Aorta (tissue), 5 donors: ENCODE data around the gene KIF11. TPM values are rescaled to one million over a fixed set of nuclear protein-coding genes. Genes with fewer than 3 reads are reported as not detected.

Experiments
- ATAC-seq: fragments of 200-7000 bp; cut with Tn5 transposase; one replicate; pipeline ENCODE4 v1.9.1; 2022; ENCODE audit warnings: moderate library complexity; ENCODE audit not compliant: low FRiP score
- DNase-seq, 2 donors: peaks; one replicate each; pipeline ENCODE4 v3.0.0-alpha.2; 2020
- H3K27ac ChIP-seq, 2 donors: one replicate each; pipeline ENCODE4 v1.5.1; 2013; ENCODE audit warnings: low read length in 2 of 2, mild to moderate bottlenecking in 2 of 2, moderate library complexity in 2 of 2, control low read depth in 1 of 2, inconsistent platforms in 1 of 2, low read depth in 1 of 2
- H3K27me3 ChIP-seq, 2 donors: one replicate each; pipeline ENCODE4 v1.6.1; 2013; ENCODE audit warnings: control low read depth in 1 of 2, low read length in 1 of 2, mild to moderate bottlenecking in 1 of 2, moderate library complexity in 1 of 2; ENCODE audit not compliant: insufficient read depth in 2 of 2, control insufficient read depth in 1 of 2
- H3K36me3 ChIP-seq, 2 donors: one replicate each; pipeline ENCODE4 v1.6.1; 2013; ENCODE audit warnings: control low read depth in 1 of 2, low read length in 1 of 2, mild to moderate bottlenecking in 1 of 2; ENCODE audit not compliant: insufficient read depth in 2 of 2, control insufficient read depth in 1 of 2
- H3K4me1 ChIP-seq, 2 donors: one replicate each; pipeline ENCODE4 v1.6.1; 2013; ENCODE audit warnings: low read length in 2 of 2, control low read depth in 1 of 2, mild to moderate bottlenecking in 1 of 2, moderate library complexity in 1 of 2; ENCODE audit not compliant: insufficient read depth in 2 of 2, control insufficient read depth in 1 of 2
- H3K4me3 ChIP-seq, 2 donors: one replicate each; pipeline ENCODE4 v1.5.1; 2013; ENCODE audit warnings: low read length in 2 of 2, control low read depth in 1 of 2, mild to moderate bottlenecking in 1 of 2
- H3K9me3 ChIP-seq: one replicate; pipeline ENCODE4 v1.6.1; 2013; ENCODE audit warnings: mild to moderate bottlenecking, low read length; ENCODE audit not compliant: control insufficient read depth
- WGBS, 2 donors: extraction: QIAGEN DNeasy Blood & Tissue Kit; methylation state at CpG; one replicate each; pipeline ENCODE4 v1.1.7; 2013; 5-methylcytosine and 5-hydroxymethylcytosine counted together
- intact Hi-C, 2 donors: fragments of 100-400 bp; cut with DNase I; formaldehyde crosslinking; loops; one replicate each; pipeline versions ENCODE4 v1.14.2 to v1.15.0; 2022
- long read RNA-seq, 2 donors: library from polyadenylated mRNA; unstranded; transcript quantifications; one replicate each; pipeline ENCODE4 v2.0.0, GENCODE V29; 2020 to 2021
- polyA plus RNA-seq, 2 donors: library from polyadenylated mRNA; stranded (reverse); fragments of 200-250 nt; gene quantifications; one replicate each; pipeline ENCODE4 v1.2.3, GENCODE V29; 2013
- total RNA-seq, 2 donors: library from RNA; stranded (reverse); fragmentation: NEBNext Ultra II Directional; extraction: Animal tissue kit (Norgen Biotek cat#: 25700); gene quantifications; one replicate each; pipeline ENCODE4 v1.2.1, GENCODE V29; 2021
- donor health status: healthy with polysubstance abuse.
- donor health status: Bipolar disorder and iron deficiency.
- donor health status: DM: no; HTN: no; CAD: no.
- donor health status: DM: no; HTN: no; CAD: no.
- donor health status: DM: yes; HTN: yes; CAD: no.

The KIF11 gene
- total RNA-seq (1 to 10 TPM in 1 of 2 donors, under 1 TPM in 1; 0.65 to 1.7 TPM), polyA plus RNA-seq (under 1 TPM; 0.23 to 0.88 TPM)
- long read RNA-seq, donor 1 = 0 reads
- long read RNA-seq, donor 2, partial matches to known transcripts = 1 of 1 reads
- long read RNA-seq, donor 2, other reads (novel, unspliced or antisense) = 0 of 1 reads

DNA sequence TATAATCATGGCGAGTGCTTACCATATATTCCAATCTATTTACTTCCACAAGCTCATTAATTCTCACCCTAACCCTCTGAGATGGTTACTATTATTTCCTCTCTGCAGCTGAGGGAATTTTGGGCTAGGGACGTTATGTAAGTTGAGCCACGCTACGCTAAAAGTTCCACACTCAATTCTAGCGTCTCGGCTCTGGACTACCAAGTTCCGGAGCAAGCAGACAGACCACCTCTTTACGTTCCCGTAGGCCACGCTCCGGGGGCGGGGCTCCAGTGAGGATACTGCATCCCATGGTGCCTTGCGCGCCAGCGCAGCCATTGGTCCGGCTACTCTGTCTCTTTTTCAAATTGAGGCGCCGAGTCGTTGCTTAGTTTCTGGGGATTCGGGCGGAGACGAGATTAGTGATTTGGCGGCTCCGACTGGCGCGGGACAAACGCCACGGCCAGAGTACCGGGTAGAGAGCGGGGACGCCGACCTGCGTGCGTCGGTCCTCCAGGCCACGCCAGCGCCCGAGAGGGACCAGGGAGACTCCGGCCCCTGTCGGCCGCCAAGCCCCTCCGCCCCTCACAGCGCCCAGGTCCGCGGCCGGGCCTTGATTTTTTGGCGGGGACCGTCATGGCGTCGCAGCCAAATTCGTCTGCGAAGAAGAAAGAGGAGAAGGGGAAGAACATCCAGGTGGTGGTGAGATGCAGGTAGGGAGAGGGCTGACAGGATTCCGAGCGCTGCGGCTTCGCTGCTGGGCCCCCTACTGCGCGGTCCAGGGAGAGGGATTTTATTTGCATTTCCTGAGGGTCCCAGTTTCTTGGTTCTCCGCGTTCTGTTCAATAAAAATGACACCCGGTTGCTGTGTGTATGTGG is at the start of gene KIF11:
TSS of gene KIF11 (plus strand) at position 370 of the 858 bp plus-strand sequence. CDS start at position 616, 246 bp downstream.
- Histone ChIP-seq H3K9me3 (no peaks in the 10 kb centered on the region), H3K36me3 (no peaks in the 10 kb centered on the region), H3K27ac (peak within 1 kb of the TSS; percentile 79 to 83), H3K27me3 (no peaks in the 10 kb centered on the region), H3K4me1 (no peaks in the 10 kb centered on the region), H3K4me3 (peak within 1 kb of the TSS; percentile 58 to 81)
- DNase-seq = peak; percentile 99
- 0% methylated on average over 61 of the region's 61 CpGs for WGBS, 2 donors
- intact Hi-C loops = loop anchor here in 1 of 2 donors (5.0 kb wide), 1 partner anchor 104 kb away; no protein-coding TSS in a partner anchor
- peak; percentile 98 for ATAC-seq

DNA sequence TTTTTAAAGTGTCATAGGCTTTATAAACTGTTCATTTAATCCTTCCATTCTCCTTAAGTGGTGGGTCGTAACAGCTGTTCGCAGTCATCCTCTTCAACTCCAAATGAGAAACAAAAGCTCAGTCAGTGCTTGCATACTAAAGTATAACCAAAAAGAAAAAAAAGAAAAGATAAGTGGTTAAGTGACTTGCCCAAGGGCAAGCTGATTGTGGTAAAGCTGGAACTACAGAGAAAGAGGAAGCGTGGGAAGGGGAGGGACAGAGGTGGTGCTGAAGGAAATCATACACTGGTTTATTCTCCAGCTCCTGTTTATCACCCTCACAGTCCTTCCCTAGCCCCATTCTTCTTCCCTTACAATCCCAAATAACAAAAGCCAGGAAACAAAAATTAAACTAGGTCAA is 48.6 kb upstream of the KIF11 start:
- DNase-seq (no peak), ATAC-seq (no peak)
- H3K27ac ChIP-seq = no peak overlapping the region
- no peak overlapping the region for H3K4me3 ChIP-seq
- WGBS, 2 donors = 63 to 94% methylated on average over 3 of the region's 3 CpGs
- H3K36me3 ChIP-seq = no peaks in the 10 kb centered on the region
- H3K27me3 ChIP-seq = no peaks in the 10 kb centered on the region
- intact Hi-C loops = no loop called here
- H3K4me1 ChIP-seq = no peaks in the 10 kb centered on the region
- H3K9me3 ChIP-seq = no peaks in the 10 kb centered on the region

DNA sequence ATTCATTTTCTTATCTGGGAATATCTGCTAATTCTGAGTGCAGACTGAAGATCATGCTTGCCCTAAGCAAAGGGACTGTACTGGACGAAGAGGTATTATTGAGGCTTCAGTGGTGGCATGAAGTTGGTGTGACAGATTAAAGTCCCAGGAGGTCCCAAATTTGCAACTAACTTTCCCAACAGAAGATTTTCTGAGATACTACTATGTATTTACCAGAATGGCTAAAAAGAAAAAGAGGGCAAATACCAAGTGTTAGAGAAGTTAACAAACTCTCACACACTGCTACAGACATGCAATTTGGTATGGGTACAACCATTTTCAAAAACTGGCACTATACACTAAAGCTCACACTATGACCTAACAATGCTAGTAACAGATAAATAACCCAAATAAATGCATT is 47.4 kb upstream of the KIF11 start:
- Histone ChIP-seq H3K27ac (no peak overlapping the region), H3K27me3 (no peaks in the 10 kb centered on the region), H3K4me3 (no peak overlapping the region), H3K4me1 (no peaks in the 10 kb centered on the region), H3K9me3 (no peaks in the 10 kb centered on the region), H3K36me3 (no peaks in the 10 kb centered on the region)
- ATAC-seq (no peak), DNase-seq (no peak)
- 92 to 94% methylated on average over 1 of the region's 1 CpG for WGBS, 2 donors
- intact Hi-C loops = no loop called here

DNA sequence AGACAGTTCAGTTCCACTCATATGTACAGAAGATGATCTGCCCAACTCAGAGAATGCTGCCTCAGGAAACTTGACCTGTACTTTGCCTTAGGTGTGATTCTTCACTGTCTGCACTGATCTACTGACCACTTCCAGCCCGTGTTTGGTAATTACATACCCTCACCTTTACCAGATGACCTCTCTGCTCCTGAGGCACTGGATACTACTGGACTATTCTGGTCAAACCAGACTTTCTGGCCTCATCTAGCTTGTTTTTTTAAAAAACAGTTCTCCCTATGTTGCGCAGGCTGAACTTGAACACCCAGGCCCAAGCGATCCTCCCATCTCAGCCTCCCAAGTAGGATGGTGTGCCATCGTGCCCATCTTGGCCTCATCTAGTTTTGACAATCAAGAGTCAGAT is 45.3 kb upstream of the KIF11 start:
- Histone ChIP-seq H3K36me3 (no peaks in the 10 kb centered on the region), H3K27me3 (no peaks in the 10 kb centered on the region), H3K9me3 (no peaks in the 10 kb centered on the region), H3K27ac (no peak overlapping the region), H3K4me1 (no peaks in the 10 kb centered on the region), H3K4me3 (no peak overlapping the region)
- intact Hi-C loops = no loop called here
- 95 to 96% methylated on average over 4 of the region's 4 CpGs for WGBS, 2 donors
- ATAC-seq (no peak), DNase-seq (no peak)

DNA sequence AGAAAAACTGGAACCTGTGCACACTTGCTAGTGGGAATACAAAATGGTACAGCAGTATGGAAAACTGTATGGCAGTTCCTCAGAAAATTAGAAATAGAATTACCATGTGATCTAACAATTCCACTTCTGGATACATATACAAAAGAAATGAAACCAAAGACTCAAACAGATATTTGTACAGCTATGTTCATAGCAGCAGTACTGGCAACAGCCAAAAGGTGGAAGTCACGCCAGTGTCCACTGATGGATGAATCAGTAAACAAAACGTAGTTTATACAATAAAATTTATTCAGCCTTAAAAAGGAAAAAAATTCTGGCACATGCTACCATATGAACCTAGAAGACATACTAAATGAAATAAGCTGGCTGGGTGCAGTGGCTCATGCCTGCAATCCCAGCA is 42.0 kb upstream of the KIF11 start:
- H3K27me3 ChIP-seq = peaks cover 0 to 2% of the 10 kb centered on the region in 2 donors
- no peaks in the 10 kb centered on the region for H3K4me1 ChIP-seq
- DNase-seq = no peak
- no peak for ATAC-seq
- no peak overlapping the region for H3K27ac ChIP-seq
- intact Hi-C loops = no loop called here
- H3K36me3 ChIP-seq = peaks cover 3 to 4% of the 10 kb centered on the region in 2 donors
- 67 to 98% methylated on average over 2 of the region's 2 CpGs for WGBS, 2 donors
- H3K4me3 ChIP-seq = no peak overlapping the region
- peaks cover 3% of the 10 kb centered on the region for H3K9me3 ChIP-seq

DNA sequence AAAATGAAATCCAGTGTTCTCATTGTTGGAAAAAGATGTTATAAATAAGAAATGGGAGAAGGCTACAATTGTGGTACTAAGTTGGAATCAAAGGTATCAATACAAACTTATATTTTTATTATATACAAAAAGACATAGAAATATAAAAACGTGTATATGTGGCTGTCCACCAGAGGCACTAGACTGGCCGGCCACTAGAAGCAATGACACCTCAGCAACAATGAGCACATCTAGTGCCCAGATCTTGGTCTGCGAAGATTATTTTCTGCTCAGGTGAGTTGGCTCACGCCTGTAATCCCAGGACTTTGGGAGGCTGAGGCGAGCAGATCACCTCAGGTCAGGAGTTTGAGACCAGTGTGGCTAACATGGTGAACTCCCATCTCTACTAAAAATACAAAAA is 40.6 kb upstream of the KIF11 start:
- Histone ChIP-seq H3K4me1 (no peaks in the 10 kb centered on the region), H3K27me3 (peaks cover 0 to 2% of the 10 kb centered on the region in 2 donors), H3K9me3 (peaks cover 3% of the 10 kb centered on the region), H3K36me3 (peaks cover 3 to 4% of the 10 kb centered on the region in 2 donors), H3K4me3 (no peak overlapping the region), H3K27ac (no peak overlapping the region)
- ATAC-seq = no peak
- DNase-seq = no peak
- intact Hi-C loops = no loop called here
- WGBS, 2 donors = 84 to 90% methylated on average over 5 of the region's 5 CpGs

DNA sequence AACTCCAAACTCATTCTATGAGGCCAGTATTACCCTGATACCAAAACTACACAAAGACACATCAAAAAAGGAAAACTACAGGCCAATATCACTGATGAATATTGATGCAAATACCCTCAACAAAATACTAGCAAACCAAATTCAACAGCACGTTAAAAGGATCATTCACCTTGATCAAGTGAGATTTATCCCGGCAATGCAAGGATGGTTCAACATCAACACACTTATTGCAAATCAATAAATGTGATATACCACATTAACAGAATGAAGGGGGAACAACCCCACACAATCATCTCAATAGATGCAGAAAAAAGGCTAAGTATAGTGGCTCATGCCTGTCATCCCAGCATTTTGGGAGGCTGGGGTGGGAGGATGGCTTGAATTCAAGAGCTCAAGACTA is 39.0 kb upstream of the KIF11 start:
- DNase-seq (no peak), ATAC-seq (no peak)
- Histone ChIP-seq H3K4me1 (no peaks in the 10 kb centered on the region), H3K27ac (no peak overlapping the region), H3K9me3 (peaks cover 3% of the 10 kb centered on the region), H3K27me3 (peaks cover 0 to 2% of the 10 kb centered on the region in 2 donors), H3K4me3 (no peak overlapping the region), H3K36me3 (peaks cover 3 to 4% of the 10 kb centered on the region in 2 donors)
- WGBS, 2 donors = 98 to 100% methylated on average over 2 of the region's 2 CpGs
- intact Hi-C loops = no loop called here

DNA sequence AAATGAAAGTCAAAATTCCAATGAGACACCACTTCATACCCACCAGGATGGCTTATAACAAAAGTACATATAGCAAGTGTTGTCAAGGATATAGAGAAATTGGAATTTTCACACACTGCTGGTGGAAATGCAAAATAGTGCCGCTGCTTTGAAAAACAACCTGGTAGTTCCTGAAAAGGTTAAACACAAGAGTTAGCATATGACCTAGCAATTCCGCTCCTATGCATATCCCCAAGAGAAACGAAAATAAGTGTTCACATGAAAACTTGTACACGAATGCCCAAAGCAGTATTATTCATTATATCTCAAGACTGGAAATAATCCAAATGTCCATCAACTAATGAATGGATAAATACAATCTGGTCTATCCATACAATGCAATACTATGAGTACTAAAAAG is 33.9 kb upstream of the KIF11 start:
- H3K4me1 ChIP-seq = no peaks in the 10 kb centered on the region
- no peak overlapping the region for H3K4me3 ChIP-seq
- peaks cover 3% of the 10 kb centered on the region in 2 donors for H3K36me3 ChIP-seq
- H3K27ac ChIP-seq = no peak overlapping the region
- intact Hi-C loops = no loop called here
- DNase-seq (no peak), ATAC-seq (no peak)
- 94 to 95% methylated on average over 4 of the region's 4 CpGs for WGBS, 2 donors
- peaks cover 0 to 2% of the 10 kb centered on the region in 2 donors for H3K27me3 ChIP-seq
- peaks cover 3% of the 10 kb centered on the region for H3K9me3 ChIP-seq

DNA sequence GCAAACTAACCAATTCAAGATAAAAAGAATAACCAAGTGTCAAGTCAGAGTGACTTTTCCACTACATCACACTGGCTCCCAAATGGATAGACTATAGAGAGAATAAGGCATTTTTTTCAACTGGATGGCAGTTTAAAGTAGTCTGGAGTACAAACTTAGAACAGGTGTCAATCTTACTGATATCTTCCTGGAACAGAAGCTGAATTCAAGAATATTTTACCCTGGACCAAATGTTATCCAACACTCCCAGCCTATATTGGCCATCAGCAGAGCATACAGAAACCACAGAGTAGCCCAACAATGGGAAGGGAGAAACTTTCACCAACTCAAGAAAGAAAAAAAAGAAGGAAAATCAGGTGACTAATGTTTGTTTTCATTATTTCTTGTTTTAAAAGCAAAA is 30.5 kb upstream of the KIF11 start:
- DNase-seq = no peak
- H3K36me3 ChIP-seq = no peaks in the 10 kb centered on the region
- H3K4me1 ChIP-seq = no peaks in the 10 kb centered on the region
- H3K27me3 ChIP-seq = no peaks in the 10 kb centered on the region
- no peak overlapping the region for H3K4me3 ChIP-seq
- intact Hi-C loops = no loop called here
- H3K27ac ChIP-seq = no peak overlapping the region
- no peaks in the 10 kb centered on the region for H3K9me3 ChIP-seq
- ATAC-seq = no peak
